H1 (cell line): ENCODE results near the gene APOL3. TPM values are rescaled to one million over a fixed set of nuclear protein-coding genes. Genes with fewer than 3 reads are reported as not detected.

Experiments
- ASH2L ChIP-seq: fragments of 200-600, 300-600 bp; sonication (generic); IDR thresholded peaks from one replicate; pipeline ENCODE4 v1.7.1; 2017; ENCODE audit warnings: low read length
- CEBPB ChIP-seq: IDR thresholded peaks from 2 replicates; pipeline ENCODE4 v1.6.1; 2012; ENCODE audit warnings: low read depth, low read length
- HDAC6 ChIP-seq: IDR thresholded peaks from one replicate; pipeline ENCODE4 v1.7.1; 2012; ENCODE audit warnings: low read depth, mild to moderate bottlenecking, inconsistent platforms, low read length, moderate library complexity
- TCF12 ChIP-seq: IDR thresholded peaks from 2 replicates; pipeline ENCODE4 v1.6.1; 2011; ENCODE audit warnings: low read depth, mild to moderate bottlenecking, low read length
- TEAD4 ChIP-seq: IDR thresholded peaks from 2 replicates; pipeline ENCODE4 v1.6.1; 2012; ENCODE audit warnings: low read depth, low read length, inconsistent platforms, mixed read lengths
- polyA plus RNA-seq, 7 experiments: library from polyadenylated mRNA; depleted of rRNA in 3 of 7; stranded (reverse) in 5 of 7; unstranded in 2 of 7; fragments of >200 nt in 5 of 7; fragments of 200-250 nt in 2 of 7; gene quantifications; 1 replicate in 5 of 7; 2 replicates in 1 of 7; 4 replicates in 1 of 7; pipeline versions ENCODE4 v1.2.1 to v1.2.3, GENCODE V29; 2011 to 2013; ENCODE audit warnings: missing spikeins in 2 of 7, mixed read lengths in 2 of 7
- total RNA-seq: library from RNA; stranded (reverse); fragmentation: NEBNext Ultra II Directional; extraction: Animal tissue kit (Norgen Biotek cat#: 25700); gene quantifications from 2 replicates; pipeline ENCODE4 v1.2.1, GENCODE V29; 2021

The APOL3 gene
- total and polyA plus RNA-seq, 2 of the 8 experiments (the other 6 are each of a cell fraction or from before 2014, with no cell fraction given): 0.12 TPM; not detected in 1

GRCh38 chr22:36194385-36194784 is 33.8 kb upstream of the APOL3 start (continued):
- TF ChIP-seq HDAC6 (no peak), TCF12 (no peak), TEAD4 (no peak), CEBPB (no peak), ASH2L (no peak)
